ENCODE measurements around the gene FOLR2.

The FOLR2 gene

GRCh38 chr11:72232260-72233055, 15.9 kb downstream of the FOLR2 start:
- Histone ChIP-seq H3K9me3 (ENCODE audit: insufficient read depth, low read length) (no peaks in the 10 kb centered on the region), H3K36me3 (ENCODE audit: insufficient read depth, insufficient read length, low read length) (peaks cover 100% of the 10 kb centered on the region), H3K4me1 (ENCODE audit: insufficient read depth, insufficient read length) (peaks cover 5% of the 10 kb centered on the region), H3K9ac (ENCODE audit: insufficient read length, low read depth) (no peak overlapping the region), H3K27me3 (ENCODE audit: insufficient read depth, insufficient read length) (no peaks in the 10 kb centered on the region), H3K4me3 (ENCODE audit: insufficient read length, low read depth) (no peak overlapping the region)
- TF ChIP-seq SUZ12 (IDR thresholded peaks at IDR 0.05; ENCODE audit: extremely low read depth, insufficient read depth, insufficient read length) (no peak), ZNF274 (IDR thresholded peaks at IDR 0.05; ENCODE audit: low read depth, low read length) (no peak)
- DNase-seq (ENCODE audit: low read depth, low spot score) = no peak

GRCh38 chr11:72233056-72233772, 16.6 kb downstream of the FOLR2 start:
- H3K9me3 ChIP-seq (ENCODE audit: insufficient read depth, low read length) = no peaks in the 10 kb centered on the region
- no peaks in the 10 kb centered on the region for H3K27me3 ChIP-seq (ENCODE audit: insufficient read depth, insufficient read length)
- no peak overlapping the region for H3K9ac ChIP-seq (ENCODE audit: insufficient read length, low read depth)
- H3K4me3 ChIP-seq (ENCODE audit: insufficient read length, low read depth) = no peak overlapping the region
- TF ChIP-seq ZNF274 (IDR thresholded peaks at IDR 0.05; ENCODE audit: low read depth, low read length) = no peak
- no peak for TF ChIP-seq SUZ12 (IDR thresholded peaks at IDR 0.05; ENCODE audit: extremely low read depth, insufficient read depth, insufficient read length)
- no peak for TF ChIP-seq YY1 (IDR thresholded peaks at IDR 0.05; ENCODE audit: insufficient read depth, insufficient read length)
- DNase-seq (ENCODE audit: low read depth, low spot score) = no peak
- peaks cover 10% of the 10 kb centered on the region for H3K4me1 ChIP-seq (ENCODE audit: insufficient read depth, insufficient read length)
- peaks cover 100% of the 10 kb centered on the region for H3K36me3 ChIP-seq (ENCODE audit: insufficient read depth, insufficient read length, low read length)

- H3K4me3 ChIP-seq (ENCODE audit: insufficient read length, low read depth) = no peak overlapping the region
- H3K36me3 ChIP-seq (ENCODE audit: insufficient read depth, insufficient read length, low read length) = peaks cover 100% of the 10 kb centered on the region
- no peak for DNase-seq (ENCODE audit: low read depth, low spot score)
- no peak overlapping the region for H3K9ac ChIP-seq (ENCODE audit: insufficient read length, low read depth)
- TF ChIP-seq SUZ12 (IDR thresholded peaks at IDR 0.05; ENCODE audit: extremely low read depth, insufficient read depth, insufficient read length) = no peak
- no peak for TF ChIP-seq YY1 (IDR thresholded peaks at IDR 0.05; ENCODE audit: insufficient read depth, insufficient read length)
- TF ChIP-seq ZNF274 (IDR thresholded peaks at IDR 0.05; ENCODE audit: low read depth, low read length) = no peak
- H3K9me3 ChIP-seq (ENCODE audit: insufficient read depth, low read length) = no peaks in the 10 kb centered on the region
- no peaks in the 10 kb centered on the region for H3K27me3 ChIP-seq (ENCODE audit: insufficient read depth, insufficient read length)
- H3K4me1 ChIP-seq (ENCODE audit: insufficient read depth, insufficient read length) = peaks cover 13% of the 10 kb centered on the region
Observed at GRCh38 chr11:72233773-72234513, 17.3 kb downstream of the FOLR2 start.

GRCh38 chr11:72234514-72234830, 17.9 kb downstream of the FOLR2 start:
- H3K4me1 ChIP-seq (ENCODE audit: insufficient read depth, insufficient read length) = peaks cover 14% of the 10 kb centered on the region
- no peaks in the 10 kb centered on the region for H3K27me3 ChIP-seq (ENCODE audit: insufficient read depth, insufficient read length)
- H3K36me3 ChIP-seq (ENCODE audit: insufficient read depth, insufficient read length, low read length) = peaks cover 99% of the 10 kb centered on the region
- H3K9ac ChIP-seq (ENCODE audit: insufficient read length, low read depth) = no peak overlapping the region
- H3K4me3 ChIP-seq (ENCODE audit: insufficient read length, low read depth) = no peak overlapping the region
- no peak for DNase-seq (ENCODE audit: low read depth, low spot score)
- no peak for TF ChIP-seq ZNF274 (IDR thresholded peaks at IDR 0.05; ENCODE audit: low read depth, low read length)
- no peak for TF ChIP-seq YY1 (IDR thresholded peaks at IDR 0.05; ENCODE audit: insufficient read depth, insufficient read length)
- TF ChIP-seq SUZ12 (IDR thresholded peaks at IDR 0.05; ENCODE audit: extremely low read depth, insufficient read depth, insufficient read length) = no peak
- no peaks in the 10 kb centered on the region for H3K9me3 ChIP-seq (ENCODE audit: insufficient read depth, low read length)

GRCh38 chr11:72234920-72235319, 18.3 kb downstream of the FOLR2 start:
- peaks cover 15% of the 10 kb centered on the region for H3K4me1 ChIP-seq (ENCODE audit: insufficient read depth, insufficient read length)
- H3K4me3 ChIP-seq (ENCODE audit: insufficient read length, low read depth) = no peak overlapping the region
- H3K27me3 ChIP-seq (ENCODE audit: insufficient read depth, insufficient read length) = no peaks in the 10 kb centered on the region
- DNase-seq (ENCODE audit: low read depth, low spot score) = no peak
- no peak overlapping the region for H3K9ac ChIP-seq (ENCODE audit: insufficient read length, low read depth)
- H3K36me3 ChIP-seq (ENCODE audit: insufficient read depth, insufficient read length, low read length) = peaks cover 95% of the 10 kb centered on the region
- no peak for TF ChIP-seq YY1 (IDR thresholded peaks at IDR 0.05; ENCODE audit: insufficient read depth, insufficient read length)
- TF ChIP-seq ZNF274 (IDR thresholded peaks at IDR 0.05; ENCODE audit: low read depth, low read length) = no peak
- TF ChIP-seq SUZ12 (IDR thresholded peaks at IDR 0.05; ENCODE audit: extremely low read depth, insufficient read depth, insufficient read length) = no peak
- no peaks in the 10 kb centered on the region for H3K9me3 ChIP-seq (ENCODE audit: insufficient read depth, low read length)

- TF ChIP-seq ZNF274 (IDR thresholded peaks at IDR 0.05; ENCODE audit: low read depth, low read length) (no peak), SUZ12 (IDR thresholded peaks at IDR 0.05; ENCODE audit: extremely low read depth, insufficient read depth, insufficient read length) (no peak), YY1 (IDR thresholded peaks at IDR 0.05; ENCODE audit: insufficient read depth, insufficient read length) (no peak)
- DNase-seq (ENCODE audit: low read depth, low spot score) = no peak
- Histone ChIP-seq H3K9ac (ENCODE audit: insufficient read length, low read depth) (no peak overlapping the region), H3K4me1 (ENCODE audit: insufficient read depth, insufficient read length) (peaks cover 15% of the 10 kb centered on the region), H3K4me3 (ENCODE audit: insufficient read length, low read depth) (no peak overlapping the region), H3K27me3 (ENCODE audit: insufficient read depth, insufficient read length) (no peaks in the 10 kb centered on the region), H3K36me3 (ENCODE audit: insufficient read depth, insufficient read length, low read length) (peaks cover 89% of the 10 kb centered on the region), H3K9me3 (ENCODE audit: insufficient read depth, low read length) (no peaks in the 10 kb centered on the region)
Observed at GRCh38 chr11:72235351-72236057, 18.9 kb downstream of the FOLR2 start.

Data from NT2/D1 (cell line).